Stimulated activated CD4-positive, alpha-beta T cell treated with anti-CD3 and anti-CD28 coated beads, Interleukin-12 subunit alpha, Interleukin-12 subunit beta, amount 100 ng/mL, for 4 hours (primary cell): ENCODE data around the gene TEX52.
A peak's percentile ranks its signal among the peaks of the same experiment; 100 is the strongest.

Experiments
- DNase-seq: peaks from one replicate; pipeline ENCODE4 v3.0.0-alpha.2; 2020

The TEX52 gene

DNA sequence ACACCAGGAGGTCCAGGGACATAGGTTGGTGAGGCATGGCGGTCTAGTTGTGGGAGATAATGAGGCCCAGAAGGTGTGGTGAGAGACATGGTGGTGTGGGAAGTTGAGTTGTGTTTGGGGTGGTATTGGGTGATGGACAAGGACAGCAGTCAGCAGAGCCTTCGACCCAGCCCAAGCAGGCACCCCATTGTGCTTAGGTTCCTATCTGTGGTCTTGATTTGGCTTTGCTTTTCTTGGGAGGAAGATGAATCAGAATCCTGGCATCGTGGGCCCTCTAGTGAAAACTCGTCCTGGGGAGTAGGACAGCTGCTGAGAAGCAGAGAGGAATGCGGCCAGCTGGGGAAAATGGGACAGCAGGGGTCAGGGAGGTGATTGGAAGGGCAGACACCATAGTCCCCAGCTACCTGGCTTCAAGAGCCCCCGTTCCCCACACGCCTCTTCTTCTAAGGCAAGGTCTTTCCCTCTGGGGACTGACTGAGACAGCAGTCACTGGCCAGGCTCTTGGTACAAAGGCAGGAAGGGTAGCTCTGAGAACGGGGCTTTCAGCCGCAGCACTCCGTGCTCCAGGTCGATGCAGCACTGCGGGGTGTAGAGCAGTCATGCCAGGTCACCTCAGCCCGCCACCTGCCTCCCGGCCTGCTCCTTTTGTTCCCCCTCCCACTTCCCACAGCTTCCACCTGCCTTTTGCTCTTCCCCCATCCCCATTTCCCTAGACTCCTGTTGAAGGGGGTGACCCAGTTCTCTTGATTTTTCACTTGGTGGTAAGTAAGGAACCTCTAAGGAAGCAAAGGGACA lies 29.9 kb downstream of the TEX52 start:
- no peak for DNase-seq

DNA sequence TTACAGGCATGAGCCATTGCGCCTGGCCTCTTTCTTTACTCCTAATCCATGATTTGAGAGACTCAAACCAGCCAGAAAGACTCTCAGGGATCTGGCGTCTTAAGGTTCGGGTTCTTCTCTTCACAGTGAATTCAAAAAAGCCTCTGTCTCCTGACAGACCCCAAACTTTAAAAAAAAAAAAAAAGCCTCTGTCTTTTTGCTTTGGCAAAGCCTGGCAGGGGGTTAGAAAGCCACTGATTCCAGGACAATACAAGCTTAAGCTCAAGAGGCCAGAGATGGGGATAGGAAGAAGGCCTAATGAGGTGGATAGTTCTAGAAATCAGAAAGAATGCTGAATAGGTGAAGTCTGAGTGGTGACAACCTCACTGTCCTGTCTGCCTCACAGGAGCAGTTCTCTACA lies 30.8 kb downstream of the TEX52 start:
- no peak for DNase-seq

DNA sequence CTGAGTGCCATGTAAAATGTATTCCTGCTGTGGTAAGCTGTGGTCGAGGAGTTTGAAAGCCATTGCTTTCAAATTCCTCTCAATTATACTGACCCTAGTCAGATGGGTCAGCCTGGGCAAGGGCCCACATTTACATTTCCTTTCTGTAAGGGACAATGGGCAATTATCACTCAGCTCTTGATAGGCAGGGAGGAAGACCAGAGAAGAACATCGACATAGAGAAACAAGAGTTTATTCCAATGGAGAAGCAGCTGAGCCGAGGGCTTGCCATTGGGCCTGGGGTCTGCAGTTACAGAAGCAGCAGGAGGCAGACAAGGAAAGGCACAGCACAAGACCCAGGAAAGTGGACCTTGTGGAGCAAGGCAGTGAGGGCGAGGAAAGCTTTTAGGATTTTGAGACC lies 31.7 kb downstream of the TEX52 start:
- no peak for DNase-seq

GRCh38 chr12:2824541-2824940 lies 32.3 kb downstream of the TEX52 start:
- DNase-seq = no peak

- no peak for DNase-seq
These were observed 33.4 kb downstream of the TEX52 start for GRCh38 chr12:2823483-2823882.

DNA sequence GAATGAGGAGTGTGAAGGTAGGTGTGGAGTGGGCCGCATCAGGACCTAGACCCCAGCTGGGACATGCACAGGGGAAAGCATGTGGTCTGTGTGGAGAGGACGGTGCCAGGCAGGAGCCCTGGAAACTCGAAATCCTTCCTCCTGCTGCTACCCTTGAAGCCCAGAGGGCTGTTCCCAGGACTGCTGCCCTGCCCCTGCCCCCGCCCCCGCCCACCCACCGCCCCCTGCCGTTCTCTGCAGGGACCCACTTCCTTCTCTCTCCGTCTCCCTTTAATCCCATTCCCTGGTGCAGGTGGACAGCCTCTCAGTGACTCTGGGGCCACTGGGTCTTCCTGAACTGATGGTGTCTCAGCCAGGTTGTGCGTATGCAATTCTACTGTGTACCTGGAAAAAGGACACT lies 36.4 kb downstream of the TEX52 start:
- DNase-seq = no peak

- no peak for DNase-seq
These were observed 37.0 kb downstream of the TEX52 start for GRCh38 chr12:2819810-2820209.

GRCh38 chr12:2813214-2814185 lies 43.3 kb downstream of the TEX52 start:
- peak; percentile 41 for DNase-seq

GRCh38 chr12:2812290-2813213 lies 44.3 kb downstream of the TEX52 start, which contains the start of gene ITFG2:
TSS of gene ITFG2 (plus strand) at chr12:2812668. CDS start at chr12:2812761, 93 bp downstream.
- DNase-seq = peak; percentile 93

DNA sequence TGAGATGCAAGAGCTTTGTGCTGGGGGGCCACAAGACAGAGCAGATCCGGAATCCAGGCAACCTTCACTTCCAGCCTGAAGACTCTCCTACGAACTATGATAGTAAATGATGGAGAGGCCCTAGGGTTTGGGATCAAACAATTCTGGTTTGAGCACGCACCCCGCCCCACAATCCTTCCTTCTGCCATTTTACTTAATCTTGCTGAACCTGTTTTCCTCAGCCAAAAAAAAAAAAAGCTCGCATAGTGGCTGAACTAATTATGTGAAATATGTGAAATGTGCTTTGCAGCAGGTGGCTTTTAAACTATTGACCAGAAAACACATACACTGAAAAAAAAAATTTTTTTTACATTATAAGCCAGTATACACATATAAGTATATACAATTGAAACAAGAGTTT lies 45.0 kb downstream of the TEX52 start:
- DNase-seq = no peak

- DNase-seq = no peak
These were observed 50.1 kb downstream of the TEX52 start for GRCh38 chr12:2806700-2807099.

- no peak for DNase-seq
These were observed 51.7 kb downstream of the TEX52 start for GRCh38 chr12:2805143-2805520.

- no peak for DNase-seq
These were observed 52.3 kb downstream of the TEX52 start for GRCh38 chr12:2804393-2805142.

- no peak for DNase-seq
These were observed 53.0 kb downstream of the TEX52 start for GRCh38 chr12:2803635-2804392.

DNA sequence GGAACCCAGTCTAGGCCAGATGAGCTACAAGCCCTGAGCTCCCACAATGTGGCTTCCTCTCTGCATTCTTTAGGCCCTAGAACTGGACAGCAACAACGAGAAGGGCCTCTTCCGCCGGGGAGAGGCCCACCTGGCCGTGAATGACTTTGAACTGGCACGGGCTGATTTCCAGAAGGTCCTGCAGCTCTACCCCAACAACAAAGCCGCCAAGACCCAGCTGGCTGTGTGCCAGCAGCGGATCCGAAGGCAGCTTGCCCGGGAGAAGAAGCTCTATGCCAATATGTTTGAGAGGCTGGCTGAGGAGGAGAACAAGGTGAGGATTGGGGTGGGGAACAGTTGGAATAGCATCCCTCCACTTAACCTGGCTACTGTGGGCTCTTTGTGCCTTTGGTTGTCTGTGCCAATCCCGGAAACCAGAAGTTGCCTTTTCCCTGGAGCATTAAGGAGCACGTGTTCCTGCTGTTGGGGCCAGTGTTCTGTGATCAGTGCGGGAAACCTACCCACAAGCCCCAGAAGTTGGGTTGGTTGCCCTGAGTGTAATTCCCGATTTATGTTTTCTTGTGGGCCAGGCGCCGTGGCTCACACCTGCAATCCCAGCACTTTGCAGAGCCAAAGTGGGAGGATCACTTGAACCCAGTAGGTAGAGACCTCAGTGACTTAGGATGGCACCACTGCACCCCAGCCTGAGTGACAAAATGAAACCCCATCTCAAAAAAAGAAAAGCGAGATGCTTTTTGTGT lies 55.6 kb downstream of the TEX52 start:
- no peak for DNase-seq

GRCh38 chr12:2800046-2800570 lies 56.7 kb downstream of the TEX52 start:
- DNase-seq = no peak
